K562 (cell line): Measurements from ENCODE around the gene TNFAIP1.

Experiments used
- CTCF ChIP-seq, 3 experiments: IDR thresholded peaks in 2 of 3; conservative IDR thresholded peaks in 1 of 3; 2 replicates each; pipeline ENCODE4 v1.5.1; 2011 to 2012; ENCODE audit warnings: low read length in 3 of 3, mild to moderate bottlenecking in 3 of 3, control low read depth in 2 of 3, improper control_type of control experiment in 1 of 3, inconsistent platforms in 1 of 3, low read depth in 1 of 3, mixed read lengths in 1 of 3, moderate library complexity in 1 of 3; ENCODE audit not compliant: insufficient read depth in 2 of 3
- HNRNPUL1 ChIP-seq: fragments of 200-400 bp; formaldehyde crosslinking; IDR thresholded peaks from 2 replicates; pipeline ENCODE4 v1.6.1; 2017; ENCODE audit warnings: low read length
- KHSRP ChIP-seq: fragments of 450-650 bp; IDR thresholded peaks from 2 replicates; pipeline ENCODE4 v1.6.1; 2017
- OTX1 ChIP-seq: fragments of 450-650 bp; formaldehyde crosslinking; IDR thresholded peaks from 2 replicates; pipeline ENCODE4 v1.4.0; 2022; ENCODE audit warnings: mild to moderate bottlenecking
- RCOR1 ChIP-seq, 2 experiments: IDR thresholded peaks; 2 replicates each; pipeline ENCODE4 v1.6.1; 2012; ENCODE audit warnings: low read depth in 2 of 2, low read length in 2 of 2, borderline replicate concordance in 1 of 2, improper control_type of control experiment in 1 of 2
- SAP30 ChIP-seq: fragments of 200-600 bp; sonication (generic); IDR thresholded peaks from 2 replicates; pipeline ENCODE4 v1.6.1; 2012; ENCODE audit warnings: borderline replicate concordance, low read depth, mild to moderate bottlenecking, moderate library complexity, low read length, control low read depth, inconsistent platforms; ENCODE audit not compliant: insufficient read depth, poor library complexity, severe bottlenecking
- SMC3 ChIP-seq: conservative IDR thresholded peaks from 2 replicates; pipeline ENCODE4 v1.6.1; 2011; ENCODE audit warnings: low read depth, low read length, improper control_type of control experiment; ENCODE audit not compliant: insufficient read depth
- STAT6 ChIP-seq: sonication (generic); formaldehyde crosslinking; IDR thresholded peaks from 2 replicates; pipeline ENCODE4 v1.8.1; 2023; ENCODE audit warnings: mild to moderate bottlenecking, missing genetic modification reagents
- VEZF1 ChIP-seq: fragments of 200-800 bp; sonication (Bioruptor generic); IDR thresholded peaks from 2 replicates; pipeline ENCODE4 v1.6.1; 2017; ENCODE audit warnings: missing genetic modification characterization, missing compliant biosample characterization

GRCh38 chr17:28326114-28326513 is 9.4 kb upstream of the TNFAIP1 start:
- TF ChIP-seq KHSRP (no peak), OTX1 (CRISPR knock-in tag) (no peak), SAP30 (no peak), CTCF (IDR thresholded peaks at IDR 0.05 in 2 of 3, conservative IDR thresholded peaks at IDR 0.05 in 1 of 3; ENCODE audit: insufficient read depth in 2 of 3, low read depth in 1 of 3, low read length in 3 of 3) (no peak), STAT6 (CRISPR knock-in tag) (no peak), RCOR1 (IDR thresholded peaks at IDR 0.05; ENCODE audit: borderline replicate concordance in 1 of 2, low read depth in 2 of 2, low read length in 2 of 2) (no peak), SMC3 (no peak), HNRNPUL1 (no peak), VEZF1 (CRISPR knock-in tag) (no peak)
